ENCODE measurements around the gene RRAGD. TPM values are rescaled to one million over a fixed set of nuclear protein-coding genes. Genes with fewer than 3 reads are reported as not detected.

The RRAGD gene
- total and polyA plus RNA-seq, 2 experiments from 2014 or later = 7.0 to 20.1 TPM

DNA sequence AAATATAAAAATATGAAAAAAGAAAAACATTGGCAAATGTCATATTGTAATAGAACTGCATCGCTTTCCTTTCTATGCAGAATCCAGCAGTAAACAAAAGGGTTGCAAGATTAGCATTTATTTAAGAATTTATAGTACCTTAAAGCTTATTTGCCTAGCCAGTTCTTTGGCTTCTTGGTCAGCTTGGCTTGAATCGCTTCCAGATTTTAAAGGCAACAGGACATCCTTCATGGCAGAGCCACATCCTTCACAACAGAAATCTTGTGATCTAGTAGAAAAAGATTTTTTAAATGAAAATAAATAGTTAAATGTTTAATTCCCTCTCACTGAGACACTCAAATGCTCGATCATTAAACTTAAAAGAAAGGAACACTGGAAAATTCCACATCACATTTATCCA lies 76.9 kb downstream of the RRAGD start (continued):
- TF ChIP-seq NANOG (IDR thresholded peaks at IDR 0.05; ENCODE audit: borderline replicate concordance) (no peak), POLR2AphosphoS5 (IDR thresholded peaks at IDR 0.05; ENCODE audit: low read depth) (no peak), EZH2 (IDR thresholded peaks at IDR 0.05; ENCODE audit: low read depth, unreplicated experiment) (no peak), REST (IDR thresholded peaks at IDR 0.05; ENCODE audit: unreplicated experiment) (no peak), CREB1 (CRISPR knock-in tag; IDR thresholded peaks at IDR 0.05; ENCODE audit: low read depth) (no peak), ZNF114 (CRISPR knock-in tag; IDR thresholded peaks at IDR 0.05) (no peak), ZNF331 (CRISPR knock-in tag; IDR thresholded peaks at IDR 0.05; ENCODE audit: low read depth) (no peak), JUNB (IDR thresholded peaks at IDR 0.05; ENCODE audit: unreplicated experiment) (no peak), EZH2phosphoT487 (IDR thresholded peaks at IDR 0.05; ENCODE audit: unreplicated experiment) (no peak), CTCF (conservative IDR thresholded peaks at IDR 0.05; ENCODE audit: low read depth in 2 of 2) (no peak)

- Histone ChIP-seq H3F3A (replicated peaks; ENCODE audit: low read depth) (no peaks in the 10 kb centered on the region), H3K4me2 (no peak overlapping the region), H3K9me2 (ENCODE audit: insufficient read depth) (no peaks in the 10 kb centered on the region), H3K27me3 (ENCODE audit: insufficient read depth) (no peaks in the 10 kb centered on the region), H4K20me1 (replicated peaks; ENCODE audit: insufficient read depth) (no peaks in the 10 kb centered on the region), H3K36me3 (ENCODE audit: insufficient read depth) (no peaks in the 10 kb centered on the region), H3K79me2 (replicated peaks; ENCODE audit: insufficient read depth) (no peaks in the 10 kb centered on the region), H2AFZ (no peak overlapping the region), H3K4me1 (ENCODE audit: insufficient read depth) (peaks cover 10% of the 10 kb centered on the region), H3K4me3 (no peak overlapping the region), H3K27ac (ENCODE audit: low read depth) (no peak overlapping the region)
- Mint-ChIP-seq H3K27me3 (ENCODE audit: insufficient read depth, low read depth, poor library complexity) (no peaks in the 10 kb centered on the region), H3K36me3 (ENCODE audit: low read depth) (no peaks in the 10 kb centered on the region; the same call in 2 of the 3 replicates), H3K27ac (no peak overlapping the region), H3K9me3 (no peaks in the 10 kb centered on the region), H3K4me3 (no peak overlapping the region), H3K4me1 (no peaks in the 10 kb centered on the region)
- ATAC-seq (no peak), DNase-seq (ENCODE audit: low spot score) (no peak)
- no peak for TF ChIP-seq CREB1 (CRISPR knock-in tag; IDR thresholded peaks at IDR 0.05; ENCODE audit: low read depth)
- no peak for TF ChIP-seq CTCF (conservative IDR thresholded peaks at IDR 0.05; ENCODE audit: low read depth in 2 of 2)
- no peak for TF ChIP-seq POLR2AphosphoS5 (IDR thresholded peaks at IDR 0.05; ENCODE audit: low read depth)
- TF ChIP-seq EZH2 (IDR thresholded peaks at IDR 0.05; ENCODE audit: low read depth, unreplicated experiment) = no peak
- no peak for TF ChIP-seq STAT1 (IDR thresholded peaks at IDR 0.05; ENCODE audit: unreplicated experiment)
- no peak for TF ChIP-seq EZH2phosphoT487 (IDR thresholded peaks at IDR 0.05; ENCODE audit: unreplicated experiment)
- no peak for TF ChIP-seq REST (IDR thresholded peaks at IDR 0.05; ENCODE audit: unreplicated experiment)
- no peak for TF ChIP-seq ZNF331 (CRISPR knock-in tag; IDR thresholded peaks at IDR 0.05; ENCODE audit: low read depth)
Observed at GRCh38 chr6:89330910-89331309, 81.2 kb downstream of the RRAGD start.
